Vagina (tissue), 2 donors: ENCODE data around the gene OR52D1.

Experiments
- CTCF ChIP-seq, 3 experiments: fragments of 450-650 bp in 2 of 3; fragments of 200-600 bp in 1 of 3; sonication (generic) in 1 of 3; IDR thresholded peaks; one replicate each; pipeline ENCODE4 v1.5.1; 2017 to 2019; ENCODE audit warnings: antibody characterized with exemption in 3 of 3, mild to moderate bottlenecking in 2 of 3, moderate library complexity in 2 of 3
- POLR2A ChIP-seq, 2 donors: fragments of 450-650 bp; IDR thresholded peaks; one replicate each; pipeline ENCODE4 v1.6.1; 2017; ENCODE audit warnings: antibody characterized with exemption in 2 of 2, mild to moderate bottlenecking in 2 of 2, moderate library complexity in 2 of 2
- POLR2AphosphoS5 ChIP-seq, 2 donors: sonication (generic); formaldehyde crosslinking; IDR thresholded peaks; one replicate each; pipeline ENCODE4 v1.9.0; 2017; ENCODE audit warnings: antibody characterized with exemption in 2 of 2, mild to moderate bottlenecking in 2 of 2, low read depth in 1 of 2; ENCODE audit not compliant: insufficient read depth in 1 of 2

GRCh38 chr11:5527716-5528115 is 39.2 kb downstream of the OR52D1 start:
- TF ChIP-seq POLR2A (IDR thresholded peaks at IDR 0.05), result no peak
- TF ChIP-seq POLR2AphosphoS5 (IDR thresholded peaks at IDR 0.05; ENCODE audit: insufficient read depth in 1 of 2, low read depth in 1 of 2), result no peak
- TF ChIP-seq CTCF (IDR thresholded peaks at IDR 0.05), result no peak
